ENCODE results near the gene ME2. TPM values are rescaled to one million over a fixed set of nuclear protein-coding genes. Genes with fewer than 3 reads are reported as not detected.

ME2 gene
- total RNA-seq, 2 experiments from 2014 or later = 15.6 to 16.1 TPM

DNA sequence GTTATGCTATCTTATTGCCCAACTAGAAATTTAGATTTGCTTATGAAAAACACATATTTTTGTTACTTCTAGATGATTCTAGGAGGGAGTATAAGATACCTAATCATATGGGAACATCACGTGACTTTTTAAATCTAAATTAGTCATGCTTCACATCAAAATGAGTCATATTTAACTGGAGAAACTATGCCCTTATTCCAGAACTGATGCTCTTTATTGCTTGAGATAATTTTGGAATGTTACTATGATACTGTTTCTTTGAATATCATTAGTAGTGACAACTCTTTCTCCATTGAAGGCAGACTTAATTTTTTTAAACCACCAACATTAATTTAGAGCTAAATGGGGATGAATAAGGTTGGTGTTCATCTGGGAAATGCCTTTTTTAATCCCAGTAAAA is 69.0 kb downstream of the ME2 start:
- TF ChIP-seq, protein P1, sequence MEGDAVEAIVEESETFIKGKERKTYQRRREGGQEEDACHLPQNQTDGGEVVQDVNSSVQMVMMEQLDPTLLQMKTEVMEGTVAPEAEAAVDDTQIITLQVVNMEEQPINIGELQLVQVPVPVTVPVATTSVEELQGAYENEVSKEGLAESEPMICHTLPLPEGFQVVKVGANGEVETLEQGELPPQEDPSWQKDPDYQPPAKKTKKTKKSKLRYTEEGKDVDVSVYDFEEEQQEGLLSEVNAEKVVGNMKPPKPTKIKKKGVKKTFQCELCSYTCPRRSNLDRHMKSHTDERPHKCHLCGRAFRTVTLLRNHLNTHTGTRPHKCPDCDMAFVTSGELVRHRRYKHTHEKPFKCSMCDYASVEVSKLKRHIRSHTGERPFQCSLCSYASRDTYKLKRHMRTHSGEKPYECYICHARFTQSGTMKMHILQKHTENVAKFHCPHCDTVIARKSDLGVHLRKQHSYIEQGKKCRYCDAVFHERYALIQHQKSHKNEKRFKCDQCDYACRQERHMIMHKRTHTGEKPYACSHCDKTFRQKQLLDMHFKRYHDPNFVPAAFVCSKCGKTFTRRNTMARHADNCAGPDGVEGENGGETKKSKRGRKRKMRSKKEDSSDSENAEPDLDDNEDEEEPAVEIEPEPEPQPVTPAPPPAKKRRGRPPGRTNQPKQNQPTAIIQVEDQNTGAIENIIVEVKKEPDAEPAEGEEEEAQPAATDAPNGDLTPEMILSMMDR (IDR thresholded peaks at IDR 0.05) = no peak
- no peak for DNase-seq
- Histone ChIP-seq H3K27me3 (ENCODE audit: control insufficient read depth in 1 of 2, insufficient read depth in 2 of 2, low read length in 2 of 2) (no peaks in the 10 kb centered on the region), H3K27ac (ENCODE audit: low read depth in 1 of 2, low read length in 2 of 2) (no peak overlapping the region), H3K4me1 (ENCODE audit: insufficient read depth, low read length) (no peaks in the 10 kb centered on the region), H3K36me3 (ENCODE audit: insufficient read depth, low read length) (peaks cover 6% of the 10 kb centered on the region), H3K4me3 (ENCODE audit: low read length) (no peak overlapping the region), H3K9me3 (ENCODE audit: control insufficient read depth in 1 of 2, insufficient read depth in 1 of 2, low read length in 2 of 2) (no peaks in the 10 kb centered on the region)
- intact Hi-C loops (cut with DNase I, micrococcal nuclease) = no loop called here
- POLR2A ChIA-PET = no interaction called here
- Mint-ChIP-seq H3K36me3 (ENCODE audit: low read depth) (peaks cover 38% of the 10 kb centered on the region), H3K9me3 (no peaks in the 10 kb centered on the region), H3K4me1 (ENCODE audit: low read depth) (no peaks in the 10 kb centered on the region), H3K27me3 (no peaks in the 10 kb centered on the region), H3K4me3 (no peak overlapping the region), H3K27ac (no peak overlapping the region)
- ATAC-seq (ENCODE audit: poor library complexity) = no peak
- CTCF ChIA-PET = interaction anchor here (1.0 kb wide), 1 partner anchor 91 kb away, joined by 3 read pairs; no protein-coding TSS in a partner anchor

DNA sequence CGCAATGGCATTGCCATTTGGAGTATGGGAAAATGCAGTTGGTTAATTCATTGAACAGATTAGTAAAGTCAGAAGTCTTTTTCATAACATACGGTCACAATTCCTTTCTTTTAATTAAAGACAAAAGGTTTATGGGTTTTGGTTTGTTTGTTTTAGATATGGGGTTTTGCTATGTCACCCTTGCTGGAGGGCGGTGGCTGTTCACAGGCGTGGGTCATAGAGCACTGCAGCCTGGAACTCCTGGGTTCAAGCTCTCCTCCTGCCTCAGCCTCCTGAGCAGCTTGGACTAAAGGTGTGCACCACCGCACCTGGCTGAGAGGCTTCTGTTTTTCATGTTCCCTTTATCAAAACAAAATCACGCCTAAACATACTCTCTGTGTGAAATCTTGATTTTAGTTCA is 70.3 kb downstream of the ME2 start:
- Histone ChIP-seq H3K9me3 (ENCODE audit: control insufficient read depth in 1 of 2, insufficient read depth in 1 of 2, low read length in 2 of 2) (no peaks in the 10 kb centered on the region), H3K27ac (ENCODE audit: low read depth in 1 of 2, low read length in 2 of 2) (no peak overlapping the region), H3K4me3 (ENCODE audit: low read length) (no peak overlapping the region), H3K27me3 (ENCODE audit: control insufficient read depth in 1 of 2, insufficient read depth in 2 of 2, low read length in 2 of 2) (no peaks in the 10 kb centered on the region), H3K36me3 (ENCODE audit: insufficient read depth, low read length) (peaks cover 5% of the 10 kb centered on the region), H3K4me1 (ENCODE audit: insufficient read depth, low read length) (no peaks in the 10 kb centered on the region)
- Mint-ChIP-seq H3K4me1 (ENCODE audit: low read depth) (no peaks in the 10 kb centered on the region), H3K9me3 (no peaks in the 10 kb centered on the region), H3K36me3 (ENCODE audit: low read depth) (peaks cover 29% of the 10 kb centered on the region), H3K27me3 (no peaks in the 10 kb centered on the region), H3K4me3 (no peak overlapping the region), H3K27ac (no peak overlapping the region)
- TF ChIP-seq, protein P1 (IDR thresholded peaks at IDR 0.05) = no peak
- intact Hi-C loops (cut with DNase I, micrococcal nuclease) = no loop called here
- no peak for DNase-seq
- POLR2A ChIA-PET = interaction anchor here (1.6 kb wide), 1 partner anchor 81 kb away, joined by 4 read pairs; the partner anchor contains the start of gene SMAD4
- no peak for ATAC-seq (ENCODE audit: poor library complexity)
- CTCF ChIA-PET = no interaction called here

- no peak for ATAC-seq (ENCODE audit: poor library complexity)
- Mint-ChIP-seq H3K36me3 (ENCODE audit: low read depth) (peaks cover 18% of the 10 kb centered on the region), H3K4me3 (no peak overlapping the region), H3K27me3 (no peaks in the 10 kb centered on the region), H3K27ac (no peak overlapping the region), H3K9me3 (no peaks in the 10 kb centered on the region), H3K4me1 (ENCODE audit: low read depth) (no peaks in the 10 kb centered on the region)
- no peaks in the 10 kb centered on the region for H3K27me3 ChIP-seq (ENCODE audit: control insufficient read depth in 1 of 2, insufficient read depth in 2 of 2, low read length in 2 of 2)
- POLR2A ChIA-PET = interaction anchor here (1.6 kb wide), 1 partner anchor 80 kb away, joined by 4 read pairs; the partner anchor contains the start of gene SMAD4
- no peak for DNase-seq
- TF ChIP-seq, protein P1 (IDR thresholded peaks at IDR 0.05) = no peak
- CTCF ChIA-PET = no interaction called here
- H3K4me1 ChIP-seq (ENCODE audit: insufficient read depth, low read length) = no peaks in the 10 kb centered on the region
- no peaks in the 10 kb centered on the region for H3K36me3 ChIP-seq (ENCODE audit: insufficient read depth, low read length)
- H3K27ac ChIP-seq (ENCODE audit: low read depth in 1 of 2, low read length in 2 of 2) = no peak overlapping the region
- no peak overlapping the region for H3K4me3 ChIP-seq (ENCODE audit: low read length)
- intact Hi-C loops (cut with DNase I, micrococcal nuclease) = no loop called here
- no peaks in the 10 kb centered on the region for H3K9me3 ChIP-seq (ENCODE audit: control insufficient read depth in 1 of 2, insufficient read depth in 1 of 2, low read length in 2 of 2)
These were observed 71.7 kb downstream of the ME2 start for GRCh38 chr18:50950626-50951025.

Measured in CD4-positive, alpha-beta T cell (primary cell).